ENCODE data around the gene TBC1D1.

The TBC1D1 gene

GRCh38 chr4:38073596-38074234 is 182.8 kb downstream of the TBC1D1 start:
- no peaks in the 10 kb centered on the region for H3K9me3 ChIP-seq
- H3K36me3 ChIP-seq = peaks cover 35% of the 10 kb centered on the region
- no peaks in the 10 kb centered on the region for H3K27me3 ChIP-seq
- TF ChIP-seq, protein P1, sequence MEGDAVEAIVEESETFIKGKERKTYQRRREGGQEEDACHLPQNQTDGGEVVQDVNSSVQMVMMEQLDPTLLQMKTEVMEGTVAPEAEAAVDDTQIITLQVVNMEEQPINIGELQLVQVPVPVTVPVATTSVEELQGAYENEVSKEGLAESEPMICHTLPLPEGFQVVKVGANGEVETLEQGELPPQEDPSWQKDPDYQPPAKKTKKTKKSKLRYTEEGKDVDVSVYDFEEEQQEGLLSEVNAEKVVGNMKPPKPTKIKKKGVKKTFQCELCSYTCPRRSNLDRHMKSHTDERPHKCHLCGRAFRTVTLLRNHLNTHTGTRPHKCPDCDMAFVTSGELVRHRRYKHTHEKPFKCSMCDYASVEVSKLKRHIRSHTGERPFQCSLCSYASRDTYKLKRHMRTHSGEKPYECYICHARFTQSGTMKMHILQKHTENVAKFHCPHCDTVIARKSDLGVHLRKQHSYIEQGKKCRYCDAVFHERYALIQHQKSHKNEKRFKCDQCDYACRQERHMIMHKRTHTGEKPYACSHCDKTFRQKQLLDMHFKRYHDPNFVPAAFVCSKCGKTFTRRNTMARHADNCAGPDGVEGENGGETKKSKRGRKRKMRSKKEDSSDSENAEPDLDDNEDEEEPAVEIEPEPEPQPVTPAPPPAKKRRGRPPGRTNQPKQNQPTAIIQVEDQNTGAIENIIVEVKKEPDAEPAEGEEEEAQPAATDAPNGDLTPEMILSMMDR (IDR thresholded peaks at IDR 0.05) = no peak
- peak overlapping the region; percentile 74 for H3K27ac ChIP-seq
- peaks cover 33 to 54% of the 10 kb centered on the region in 2 experiments for H3K4me1 ChIP-seq (ENCODE audit: control insufficient read depth in 1 of 2, insufficient read depth in 1 of 2, low read depth in 1 of 2, low read length in 1 of 2)
- no peak overlapping the region for H3K4me3 ChIP-seq (ENCODE audit: low read depth in 1 of 2, low read length in 1 of 2)

GRCh38 chr4:38075370-38076152 is 184.7 kb downstream of the TBC1D1 start:
- peak overlapping the region; percentile 74 for H3K27ac ChIP-seq
- no peaks in the 10 kb centered on the region for H3K9me3 ChIP-seq
- TF ChIP-seq, protein P1 (IDR thresholded peaks at IDR 0.05) = no peak
- no peaks in the 10 kb centered on the region for H3K27me3 ChIP-seq
- no peak overlapping the region for H3K4me3 ChIP-seq (ENCODE audit: low read depth in 1 of 2, low read length in 1 of 2)
- H3K36me3 ChIP-seq = peaks cover 34% of the 10 kb centered on the region
- H3K4me1 ChIP-seq (ENCODE audit: control insufficient read depth in 1 of 2, insufficient read depth in 1 of 2, low read depth in 1 of 2, low read length in 1 of 2) = peaks cover 36 to 54% of the 10 kb centered on the region in 2 experiments

DNA sequence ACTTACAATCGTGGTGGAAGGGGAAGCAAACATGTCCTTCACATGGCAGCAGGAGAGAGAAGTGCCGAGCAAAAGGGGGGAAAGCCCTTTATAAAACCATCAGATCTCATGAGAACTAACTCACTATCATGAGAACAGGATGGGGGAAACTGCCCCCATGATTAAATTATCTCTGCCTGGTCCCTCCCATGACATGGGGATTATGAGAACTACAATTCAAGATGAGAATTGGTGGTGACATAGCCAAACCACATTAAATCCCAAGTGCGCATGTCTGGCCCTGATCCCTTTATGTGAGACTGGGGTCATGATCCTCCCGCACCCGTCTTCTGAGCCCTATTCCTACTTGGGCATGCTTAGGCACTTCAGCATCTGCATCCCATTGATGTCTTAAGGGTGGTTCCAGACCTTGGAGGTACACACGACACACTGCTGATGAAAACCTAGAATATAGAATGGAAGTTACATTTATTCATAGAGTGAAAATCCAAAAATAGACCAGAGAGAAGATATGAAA is 185.3 kb downstream of the TBC1D1 start:
- peaks cover 36 to 52% of the 10 kb centered on the region in 2 experiments for H3K4me1 ChIP-seq (ENCODE audit: control insufficient read depth in 1 of 2, insufficient read depth in 1 of 2, low read depth in 1 of 2, low read length in 1 of 2)
- peak overlapping the region; percentile 74 for H3K27ac ChIP-seq
- H3K4me3 ChIP-seq (ENCODE audit: low read depth in 1 of 2, low read length in 1 of 2) = no peak overlapping the region
- no peaks in the 10 kb centered on the region for H3K27me3 ChIP-seq
- no peaks in the 10 kb centered on the region for H3K9me3 ChIP-seq
- H3K36me3 ChIP-seq = peaks cover 34% of the 10 kb centered on the region
- TF ChIP-seq, protein P1 (IDR thresholded peaks at IDR 0.05) = no peak

DNA sequence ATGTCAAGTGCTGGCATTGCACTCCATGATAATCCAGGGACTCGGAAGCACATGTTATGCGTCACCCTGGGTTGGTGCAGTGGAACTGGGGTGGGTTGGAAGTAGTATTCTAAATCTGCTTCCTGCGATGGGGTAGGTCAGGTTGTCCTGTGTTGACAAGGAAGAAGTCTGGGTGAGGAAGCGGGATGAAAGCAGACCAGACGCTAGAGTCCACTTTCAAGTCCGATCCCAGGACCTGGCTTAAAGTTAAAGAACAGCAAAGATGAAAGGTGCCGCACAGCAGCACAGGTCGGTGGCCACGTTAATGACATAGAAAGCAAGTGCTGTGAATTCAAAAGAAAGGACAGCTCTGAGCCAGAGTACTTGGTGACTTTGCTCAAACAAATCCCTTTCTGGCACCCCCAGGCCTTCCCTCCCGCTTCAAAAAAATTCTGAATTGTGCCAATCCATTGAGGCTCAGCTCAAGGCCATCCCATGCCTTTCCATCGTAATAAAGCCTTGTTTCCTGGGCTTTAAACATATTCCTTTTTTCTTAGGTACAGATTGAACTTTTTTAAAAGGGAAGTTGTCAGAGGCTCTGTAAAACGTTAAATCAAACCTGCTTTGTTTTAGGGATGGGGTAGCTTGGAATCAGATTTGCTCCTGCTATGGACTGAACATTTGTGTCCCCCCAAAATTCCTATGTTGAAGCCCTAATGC is 187.1 kb downstream of the TBC1D1 start:
- Histone ChIP-seq H3K4me1 (ENCODE audit: control insufficient read depth in 1 of 2, insufficient read depth in 1 of 2, low read depth in 1 of 2, low read length in 1 of 2) (peaks cover 26 to 35% of the 10 kb centered on the region in 2 experiments), H3K4me3 (ENCODE audit: low read depth in 1 of 2, low read length in 1 of 2) (no peak overlapping the region), H3K9me3 (no peaks in the 10 kb centered on the region), H3K36me3 (peaks cover 46% of the 10 kb centered on the region), H3K27ac (peak overlapping the region; percentile 53), H3K27me3 (no peaks in the 10 kb centered on the region)
- TF ChIP-seq, protein P1 (IDR thresholded peaks at IDR 0.05) = no peak

GRCh38 chr4:38078590-38079421 is 187.9 kb downstream of the TBC1D1 start:
- Histone ChIP-seq H3K4me3 (ENCODE audit: low read depth in 1 of 2, low read length in 1 of 2) (no peak overlapping the region), H3K9me3 (no peaks in the 10 kb centered on the region), H3K36me3 (peaks cover 52% of the 10 kb centered on the region), H3K27me3 (no peaks in the 10 kb centered on the region), H3K4me1 (ENCODE audit: control insufficient read depth in 1 of 2, insufficient read depth in 1 of 2, low read depth in 1 of 2, low read length in 1 of 2) (peaks cover 19 to 26% of the 10 kb centered on the region in 2 experiments), H3K27ac (peak overlapping the region; percentile 53)
- TF ChIP-seq, protein P1 (IDR thresholded peaks at IDR 0.05) = no peak
